Vagina (tissue), 2 donors: ENCODE measurements around the gene CLIC3. TPM values are rescaled to one million over a fixed set of nuclear protein-coding genes. Genes with fewer than 3 reads are reported as not detected.
A peak's percentile ranks its signal among the peaks of the same experiment; 100 is the strongest.

Experiments
- DNase-seq, 2 donors: peaks; one replicate each; pipeline ENCODE4 v3.0.0-alpha.2; 2017; ENCODE audit errors: extremely low spot score in 2 of 2
- H3K27ac ChIP-seq: fragments of 200-600 bp; sonication (generic); one replicate; pipeline ENCODE4 v1.5.1; 2019
- H3K27me3 ChIP-seq: fragments of 200-600 bp; sonication (generic); one replicate; pipeline ENCODE4 v1.5.1; 2019
- H3K36me3 ChIP-seq, 2 donors: fragments of 200-600 bp; sonication (generic); one replicate each; pipeline ENCODE4 v1.5.1; 2017 to 2019
- H3K4me1 ChIP-seq: fragments of 200-600 bp; sonication (generic); one replicate; pipeline ENCODE4 v1.5.1; 2019
- H3K4me3 ChIP-seq, 2 donors: fragments of 200-600 bp; sonication (generic); 1 replicate in 1 of 2; 2 replicates in 1 of 2; pipeline ENCODE4 v1.5.1; 2016 to 2019
- H3K9me3 ChIP-seq: fragments of 200-600 bp; sonication (generic); one replicate; pipeline ENCODE4 v1.5.1; 2019
- CTCF ChIP-seq, 3 experiments: fragments of 450-650 bp in 2 of 3; fragments of 200-600 bp in 1 of 3; sonication (generic) in 1 of 3; IDR thresholded peaks; one replicate each; pipeline ENCODE4 v1.5.1; 2017 to 2019; ENCODE audit warnings: antibody characterized with exemption in 3 of 3, mild to moderate bottlenecking in 2 of 3, moderate library complexity in 2 of 3
- POLR2A ChIP-seq, 2 donors: fragments of 450-650 bp; IDR thresholded peaks; one replicate each; pipeline ENCODE4 v1.6.1; 2017; ENCODE audit warnings: antibody characterized with exemption in 2 of 2, mild to moderate bottlenecking in 2 of 2, moderate library complexity in 2 of 2
- POLR2AphosphoS5 ChIP-seq, 2 donors: sonication (generic); formaldehyde crosslinking; IDR thresholded peaks; one replicate each; pipeline ENCODE4 v1.9.0; 2017; ENCODE audit warnings: antibody characterized with exemption in 2 of 2, mild to moderate bottlenecking in 2 of 2, low read depth in 1 of 2; ENCODE audit not compliant: insufficient read depth in 1 of 2
- intact Hi-C: fragments of 100-400 bp; cut with DNase I; formaldehyde crosslinking; loops from one replicate; pipeline ENCODE4 v1.15.1; 2023
- total RNA-seq: library from RNA; depleted of rRNA; stranded (reverse); fragments of >200 nt; gene quantifications from one replicate; pipeline ENCODE4 v1.2.3, GENCODE V29; 2016

The CLIC3 gene
- total RNA-seq, 1 donor from 2014 or later: 23.6 TPM

- DNase-seq: no peak
- H3K4me3 ChIP-seq: no peak overlapping the region
- no peaks in the 10 kb centered on the region for H3K9me3 ChIP-seq
- intact Hi-C loops: no loop called here
- H3K27ac ChIP-seq: no peak overlapping the region
- H3K4me1 ChIP-seq: peaks cover 47% of the 10 kb centered on the region
- H3K27me3 ChIP-seq: no peaks in the 10 kb centered on the region
- TF ChIP-seq POLR2AphosphoS5 (IDR thresholded peaks at IDR 0.05; ENCODE audit: insufficient read depth in 1 of 2, low read depth in 1 of 2): no peak
- no peak for TF ChIP-seq POLR2A (IDR thresholded peaks at IDR 0.05)
- no peak for TF ChIP-seq CTCF (IDR thresholded peaks at IDR 0.05)
- H3K36me3 ChIP-seq: no peaks in the 10 kb centered on the region
Measured at GRCh38 chr9:137030538-137031527, 34.5 kb upstream of the CLIC3 start.

- TF ChIP-seq POLR2A (IDR thresholded peaks at IDR 0.05) (no peak), CTCF (IDR thresholded peaks at IDR 0.05) (no peak), POLR2AphosphoS5 (IDR thresholded peaks at IDR 0.05; ENCODE audit: insufficient read depth in 1 of 2, low read depth in 1 of 2) (no peak)
- intact Hi-C loops: no loop called here
- H3K27ac ChIP-seq: no peak overlapping the region
- no peak overlapping the region for H3K4me3 ChIP-seq
- no peaks in the 10 kb centered on the region for H3K36me3 ChIP-seq
- no peak for DNase-seq
- no peaks in the 10 kb centered on the region for H3K9me3 ChIP-seq
- H3K27me3 ChIP-seq: no peaks in the 10 kb centered on the region
- H3K4me1 ChIP-seq: peaks cover 47% of the 10 kb centered on the region
Measured at GRCh38 chr9:137030006-137030405, 33.6 kb upstream of the CLIC3 start.

GRCh38 chr9:137029058-137029936 is 32.9 kb upstream of the CLIC3 start:
- no peaks in the 10 kb centered on the region for H3K36me3 ChIP-seq
- intact Hi-C loops: loop anchor here (2.0 to 5.0 kb wide), 2 partner anchors 87 to 238 kb away; partner anchors contain the start of genes FBXW5 and TMEM141
- no peak for DNase-seq
- peak; percentile 69 to 75 (median 75) for TF ChIP-seq CTCF (IDR thresholded peaks at IDR 0.05)
- TF ChIP-seq POLR2AphosphoS5 (IDR thresholded peaks at IDR 0.05; ENCODE audit: insufficient read depth in 1 of 2, low read depth in 1 of 2): no peak
- no peaks in the 10 kb centered on the region for H3K27me3 ChIP-seq
- peaks cover 40% of the 10 kb centered on the region for H3K4me1 ChIP-seq
- H3K4me3 ChIP-seq: peak overlapping the region; percentile 67 to 76
- peak overlapping the region; percentile 77 for H3K27ac ChIP-seq
- H3K9me3 ChIP-seq: no peaks in the 10 kb centered on the region

GRCh38 chr9:137028263-137029057 is 32.1 kb upstream of the CLIC3 start:
- Histone ChIP-seq H3K27ac (peak overlapping the region; percentile 77), H3K4me3 (peak overlapping the region; percentile 67 to 76), H3K27me3 (no peaks in the 10 kb centered on the region), H3K9me3 (no peaks in the 10 kb centered on the region), H3K36me3 (no peaks in the 10 kb centered on the region), H3K4me1 (peaks cover 40% of the 10 kb centered on the region)
- TF ChIP-seq POLR2AphosphoS5 (IDR thresholded peaks at IDR 0.05; ENCODE audit: insufficient read depth in 1 of 2, low read depth in 1 of 2) (peak in 1 of 2 donors; percentile 26), POLR2A (IDR thresholded peaks at IDR 0.05) (no peak), CTCF (IDR thresholded peaks at IDR 0.05) (peak in 2 of 3 experiments; percentile 2 to 23)
- DNase-seq: no peak
- intact Hi-C loops: loop anchor here (2.0 to 5.0 kb wide), 2 partner anchors 86 to 238 kb away; partner anchors contain the start of genes FBXW5 and TMEM141
